PFSK-1 (cell line): ENCODE results near the gene MYL3.

Experiments
- FOXP2 ChIP-seq: optimal IDR thresholded peaks from 2 replicates; pipeline ENCODE3; 2011; ENCODE audit warnings: borderline replicate concordance, control low read depth, inconsistent platforms; ENCODE audit not compliant: insufficient read depth; ENCODE audit errors: extremely low read length, extremely low read depth
- POLR2AphosphoS5 ChIP-seq: IDR thresholded peaks from 2 replicates; pipeline ENCODE4 v1.6.1; 2012; ENCODE audit warnings: low read depth, mild to moderate bottlenecking, control low read depth, low read length, moderate library complexity
- REST ChIP-seq, 2 experiments: IDR thresholded peaks; 2 replicates each; pipeline versions ENCODE4 v1.6.1 to v1.8.0; 2011 to 2012; ENCODE audit warnings: low read depth in 2 of 2, low read length in 2 of 2, control low read depth in 1 of 2, inconsistent platforms in 1 of 2, mild to moderate bottlenecking in 1 of 2, moderate library complexity in 1 of 2; ENCODE audit not compliant: insufficient read depth in 1 of 2
- SIN3A ChIP-seq: IDR thresholded peaks from 2 replicates; pipeline ENCODE4 v1.6.1; 2012; ENCODE audit warnings: mild to moderate bottlenecking, low read length, moderate library complexity, borderline replicate concordance; ENCODE audit not compliant: insufficient read depth
- TAF1 ChIP-seq: IDR thresholded peaks from 2 replicates; pipeline ENCODE4 v1.6.1; 2012; ENCODE audit warnings: low read length, control low read depth, borderline replicate concordance; ENCODE audit not compliant: insufficient read depth

Gene MYL3

GRCh38 chr3:46889381-46890110 lies 26.3 kb upstream of the MYL3 start:
- no peak for TF ChIP-seq SIN3A
- no peak for TF ChIP-seq POLR2AphosphoS5
- TF ChIP-seq TAF1: no peak
- TF ChIP-seq FOXP2: no peak
- TF ChIP-seq REST (IDR thresholded peaks at IDR 0.05; ENCODE audit: insufficient read depth in 1 of 2, low read depth in 2 of 2, low read length in 2 of 2): no peak

GRCh38 chr3:46888705-46889104 lies 25.5 kb upstream of the MYL3 start:
- TF ChIP-seq TAF1 (no peak), POLR2AphosphoS5 (no peak), FOXP2 (no peak), SIN3A (no peak), REST (IDR thresholded peaks at IDR 0.05; ENCODE audit: insufficient read depth in 1 of 2, low read depth in 2 of 2, low read length in 2 of 2) (no peak)

- TF ChIP-seq FOXP2 (no peak), REST (IDR thresholded peaks at IDR 0.05; ENCODE audit: insufficient read depth in 1 of 2, low read depth in 2 of 2, low read length in 2 of 2) (no peak), TAF1 (no peak)
Measured at GRCh38 chr3:46887980-46888494, 24.8 kb upstream of the MYL3 start.

- TF ChIP-seq TAF1 (no peak), REST (IDR thresholded peaks at IDR 0.05; ENCODE audit: insufficient read depth in 1 of 2, low read depth in 2 of 2, low read length in 2 of 2) (no peak), SIN3A (no peak), POLR2AphosphoS5 (no peak), FOXP2 (no peak)
Measured at GRCh38 chr3:46885612-46886011, 22.4 kb upstream of the MYL3 start.

- no peak for TF ChIP-seq SIN3A
Measured at GRCh38 chr3:46884929-46885328, 21.7 kb upstream of the MYL3 start.
